SHP77 (cell line): ENCODE results near the gene RPRD1B.

Experiments
- DNase-seq, 2 experiments: peaks; one replicate each; lab custom pipeline; 2025; lab: John Stamatoyannopoulos, UW

Gene RPRD1B

GRCh38 chr20:38033330-38034107 is at the start of gene RPRD1B, which contains the start of gene TTI1:
TSS of gene RPRD1B (plus strand) at chr20:38033746. CDS start at chr20:38033948, 202 bp downstream.
TSS of gene TTI1 (minus strand) at chr20:38033456. CDS start at chr20:38013816, 19,640 bp downstream.
- peak; percentile 88 to 89 for DNase-seq

GRCh38 chr20:37984018-37984785 is 49.3 kb upstream of the RPRD1B start:
- no peak for DNase-seq

- no peak for DNase-seq
Measured at GRCh38 chr20:37986044-37986858, 47.3 kb upstream of the RPRD1B start.

DNA sequence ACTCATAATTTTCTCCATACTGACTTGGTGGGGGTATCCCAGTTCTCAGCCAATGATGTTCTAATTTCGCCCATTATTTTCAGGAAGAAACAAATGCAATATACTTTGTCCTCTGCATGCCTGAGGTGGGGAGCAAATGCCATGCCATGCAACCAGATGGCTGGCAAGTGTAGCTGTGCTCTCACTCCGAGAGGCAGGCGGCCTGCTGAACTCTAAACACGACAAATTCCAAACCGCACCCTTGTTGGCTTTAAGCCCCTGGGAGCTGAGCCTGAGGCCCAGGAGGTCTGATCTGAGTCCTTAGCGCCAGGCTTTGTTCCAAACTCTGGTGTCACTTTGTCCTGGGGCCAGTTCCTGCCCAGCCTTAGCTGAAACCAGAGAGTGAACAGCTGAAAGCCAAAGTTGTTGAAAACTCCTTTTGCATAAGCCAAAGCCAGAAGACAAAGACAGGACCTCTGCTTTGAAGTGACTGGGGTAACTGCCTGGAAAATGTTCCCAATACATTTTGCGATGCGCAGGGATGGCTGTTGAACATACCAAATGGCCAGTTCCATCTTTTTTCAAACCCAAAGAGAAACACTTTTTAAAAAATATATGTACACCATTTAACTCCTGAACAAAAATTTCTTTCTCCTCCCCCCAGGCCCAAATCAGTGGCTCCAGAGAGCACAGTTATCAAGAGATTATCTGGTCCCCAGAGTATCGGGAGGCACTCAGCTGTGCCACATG is 46.5 kb upstream of the RPRD1B start:
- no peak for DNase-seq

GRCh38 chr20:37987602-37988290 is 45.8 kb upstream of the RPRD1B start:
- DNase-seq, result no peak

GRCh38 chr20:37988306-37988954 is 45.1 kb upstream of the RPRD1B start:
- no peak for DNase-seq

DNA sequence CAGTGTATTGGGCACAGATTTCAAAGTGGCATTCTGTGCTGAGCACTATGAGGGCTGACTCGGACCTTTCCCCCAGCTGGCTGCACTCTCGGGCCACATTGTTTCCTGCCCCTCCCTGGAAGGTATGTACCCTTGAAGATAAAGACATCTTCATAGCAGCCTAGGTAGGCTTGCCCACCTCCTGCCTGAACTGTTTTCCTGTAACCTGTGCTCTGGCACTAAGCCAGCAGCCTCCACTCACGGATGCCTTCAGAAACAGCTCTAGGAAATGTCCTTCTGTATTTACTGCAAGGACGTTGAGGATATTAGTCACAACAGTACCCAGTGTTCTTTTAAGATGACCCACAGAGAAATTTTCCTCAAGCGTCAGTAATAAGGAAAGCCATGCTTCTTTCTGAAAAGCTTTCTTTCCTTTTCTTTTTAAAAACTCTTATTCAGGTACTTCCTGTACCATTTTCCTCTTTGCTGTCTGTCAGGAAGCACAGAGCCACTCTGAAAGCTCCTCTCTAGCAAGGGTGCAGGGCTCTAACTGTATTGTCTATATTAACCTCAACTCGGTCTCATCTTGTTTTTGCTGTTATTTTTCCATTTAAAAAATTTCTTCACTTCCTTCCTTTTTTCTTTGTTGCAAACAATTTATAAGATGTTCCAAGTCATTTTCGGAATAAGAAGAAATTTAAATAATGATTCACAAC is 43.8 kb upstream of the RPRD1B start:
- no peak for DNase-seq

DNA sequence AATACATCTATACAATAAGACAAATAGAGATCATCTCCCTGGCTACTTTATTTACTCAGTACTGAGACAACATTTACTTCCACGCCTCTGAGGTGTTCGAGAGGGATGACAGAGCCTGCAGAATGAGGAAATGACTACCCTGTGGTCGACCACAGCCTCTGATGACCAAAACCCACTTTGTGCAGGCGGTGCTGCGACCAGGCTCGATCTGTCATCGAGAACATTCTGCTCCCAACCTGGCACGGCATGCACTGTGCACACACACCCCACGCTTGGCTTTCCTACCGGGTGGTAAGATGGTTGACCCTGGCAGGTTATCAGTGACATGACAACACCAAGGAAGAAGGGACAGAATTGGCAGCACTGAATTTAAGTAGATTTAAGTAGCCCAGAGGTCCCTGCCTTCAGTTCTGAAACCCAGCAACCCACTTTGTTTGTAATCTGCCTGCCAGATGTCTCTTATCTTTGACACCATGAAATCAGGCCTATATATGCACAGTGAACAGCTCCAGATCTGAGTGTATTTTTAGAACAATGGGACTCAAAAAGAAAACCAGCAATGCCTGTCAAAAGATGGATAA is 42.9 kb upstream of the RPRD1B start:
- DNase-seq, result no peak

- DNase-seq, result no peak
Measured at GRCh38 chr20:37991157-37991866, 42.2 kb upstream of the RPRD1B start.

- no peak for DNase-seq
Measured at GRCh38 chr20:37991908-37992307, 41.6 kb upstream of the RPRD1B start.

DNA sequence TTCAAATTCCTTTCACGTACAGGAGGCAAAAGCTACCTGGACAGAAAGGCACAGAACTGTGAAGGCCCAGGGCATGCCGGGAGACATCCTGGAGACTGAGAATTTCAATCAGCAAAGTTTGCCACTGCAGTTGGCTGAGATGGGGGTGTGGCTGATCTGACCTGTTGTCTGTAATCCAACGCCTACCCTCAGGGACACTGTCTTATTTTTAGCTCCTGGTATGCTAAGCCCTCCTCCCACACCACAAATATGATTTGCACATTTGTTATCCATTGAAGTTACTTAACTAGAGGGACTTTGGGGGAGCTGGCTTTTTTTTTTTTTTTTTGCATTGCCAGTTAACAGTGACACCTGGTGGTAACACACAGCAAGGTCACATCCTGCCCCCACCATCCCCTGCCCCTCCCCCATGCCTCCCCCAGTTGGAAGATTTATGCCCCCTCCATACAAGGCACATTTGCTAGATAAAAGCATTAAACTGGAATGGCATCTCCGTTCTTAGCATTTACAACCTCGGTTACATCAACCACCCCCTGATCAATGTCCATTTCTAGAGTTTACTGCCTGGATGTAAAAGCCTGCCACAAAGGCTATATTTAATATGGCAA is 40.6 kb upstream of the RPRD1B start:
- no peak for DNase-seq

GRCh38 chr20:37994512-37994911 is 39.0 kb upstream of the RPRD1B start:
- DNase-seq, result no peak

DNA sequence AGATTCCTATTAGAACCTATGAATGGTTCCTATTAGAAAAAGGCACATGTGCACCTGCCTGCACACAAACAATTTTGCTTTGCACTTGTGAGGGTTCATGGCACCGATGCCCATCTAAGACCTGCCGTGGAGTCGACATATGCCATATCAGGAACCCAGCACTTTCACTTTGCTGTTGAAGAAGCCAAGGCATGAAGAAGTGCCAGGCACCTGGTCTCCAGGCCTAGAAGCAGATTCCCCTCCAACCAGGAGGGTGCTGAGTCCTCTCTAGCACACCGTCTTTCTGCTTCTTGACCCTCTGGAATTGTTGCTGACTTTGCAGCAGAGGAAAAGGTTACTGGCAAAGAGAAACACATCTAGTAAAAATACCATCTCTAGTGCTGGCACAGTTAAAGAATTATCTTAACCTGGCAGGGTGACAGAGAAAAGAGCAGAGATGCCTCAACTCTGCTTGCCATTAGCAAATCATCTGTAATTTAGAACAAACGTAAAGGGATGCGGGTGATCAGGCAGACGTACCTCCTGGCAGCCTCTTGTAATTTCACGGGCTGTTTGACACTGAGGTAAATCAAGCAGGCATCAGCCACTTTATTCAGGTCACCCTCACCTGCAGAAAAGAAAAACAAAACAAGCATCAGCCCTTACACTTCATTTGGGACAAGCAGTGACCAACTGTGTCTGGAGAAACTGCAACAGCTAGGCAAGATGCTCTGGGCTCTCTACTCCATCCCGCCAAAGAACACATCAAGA is 37.5 kb upstream of the RPRD1B start:
- DNase-seq, result no peak

GRCh38 chr20:37997516-37997915 is 36.0 kb upstream of the RPRD1B start:
- no peak for DNase-seq

- DNase-seq, result no peak
Measured at GRCh38 chr20:37999526-38000263, 33.9 kb upstream of the RPRD1B start.

GRCh38 chr20:38000293-38000692 is 33.3 kb upstream of the RPRD1B start:
- DNase-seq, result no peak
